GM18873 (cell line): ENCODE data around the gene HACL1.
"Not testable (repeated sequence)": the region's sequence is repeated elsewhere in the genome, so short reads cannot be mapped to it uniquely, and the experiment has no call there.

Experiments
- ATAC-seq: cut with Tn5 transposase; IDR thresholded peaks from one replicate; pipeline ENCODE4 v1.9.1; 2021; ENCODE audit warnings: mild to moderate bottlenecking, moderate library complexity, moderate number of reproducible peaks; ENCODE audit not compliant: unreplicated experiment, low FRiP score

HACL1 gene

DNA sequence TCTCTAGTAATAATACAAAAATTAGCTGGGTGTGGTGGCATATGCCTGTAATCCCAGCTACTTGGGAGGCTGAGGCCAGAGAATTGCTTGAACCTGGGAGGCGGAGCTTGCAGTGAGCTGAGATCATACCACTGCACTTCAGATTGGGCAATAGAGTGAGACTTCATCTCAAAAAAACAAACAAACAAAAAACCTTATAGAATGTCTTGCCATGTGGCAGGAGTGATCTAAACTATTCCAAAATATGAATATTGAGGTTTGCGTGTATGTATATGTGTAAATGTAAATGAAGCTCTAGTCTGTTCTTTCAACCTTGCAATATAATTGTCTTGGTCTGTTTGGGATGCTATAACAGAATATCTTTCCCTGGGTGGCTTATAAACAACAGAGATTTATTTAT lies 68.8 kb downstream of the HACL1 start:
- not testable (repeated sequence) for ATAC-seq

DNA sequence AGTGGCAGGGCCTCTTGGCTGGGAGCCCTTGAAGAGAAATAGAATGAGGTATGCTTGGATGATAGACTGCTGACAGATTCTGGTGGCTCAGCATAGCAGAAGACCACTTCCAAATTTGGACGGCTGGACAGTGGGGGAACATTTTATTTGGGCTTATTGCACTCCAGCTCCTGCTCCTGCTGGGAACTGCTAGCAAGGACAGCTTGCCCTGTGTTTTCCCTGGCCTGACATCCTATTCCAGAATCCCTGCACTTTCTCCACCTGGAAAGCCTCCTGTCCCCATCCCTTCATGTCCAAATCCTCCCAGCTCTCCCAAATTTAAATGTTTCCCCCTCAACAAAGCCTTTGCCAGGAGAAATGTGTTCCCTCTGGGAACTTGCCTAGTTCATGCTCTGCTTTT lies 70.0 kb downstream of the HACL1 start:
- ATAC-seq = no peak

DNA sequence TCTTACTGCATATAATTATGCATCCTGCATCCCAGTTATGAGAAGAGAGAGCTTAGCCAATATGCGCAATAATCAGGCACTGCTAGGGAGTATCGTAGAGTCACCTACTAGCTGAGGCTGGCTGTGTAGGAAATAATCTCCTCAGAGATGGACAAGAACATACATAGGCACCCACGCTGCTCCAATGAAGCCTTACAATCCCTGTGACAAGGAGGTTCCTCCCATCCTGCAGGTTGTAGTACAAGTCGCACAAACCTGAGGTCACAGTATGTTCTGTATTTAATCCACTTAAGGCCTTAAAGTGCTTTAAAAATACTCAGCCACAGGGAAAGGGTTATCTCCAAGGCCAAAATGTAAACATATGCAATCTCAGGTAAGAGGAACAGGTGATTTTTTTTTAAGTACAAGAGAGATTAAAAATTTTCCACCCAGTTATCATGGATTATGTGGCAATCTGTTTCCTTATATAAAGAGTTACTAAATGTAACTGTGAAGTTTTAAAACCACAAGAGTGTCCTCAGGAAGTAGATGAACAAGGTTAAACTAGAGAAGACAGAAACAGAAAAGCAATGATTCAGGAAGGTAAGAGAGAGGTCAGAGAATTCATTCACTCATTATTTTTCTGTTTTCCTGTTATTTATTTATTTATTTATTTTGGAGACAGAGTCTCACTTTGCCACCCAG lies 72.4 kb downstream of the HACL1 start:
- ATAC-seq = no peak

DNA sequence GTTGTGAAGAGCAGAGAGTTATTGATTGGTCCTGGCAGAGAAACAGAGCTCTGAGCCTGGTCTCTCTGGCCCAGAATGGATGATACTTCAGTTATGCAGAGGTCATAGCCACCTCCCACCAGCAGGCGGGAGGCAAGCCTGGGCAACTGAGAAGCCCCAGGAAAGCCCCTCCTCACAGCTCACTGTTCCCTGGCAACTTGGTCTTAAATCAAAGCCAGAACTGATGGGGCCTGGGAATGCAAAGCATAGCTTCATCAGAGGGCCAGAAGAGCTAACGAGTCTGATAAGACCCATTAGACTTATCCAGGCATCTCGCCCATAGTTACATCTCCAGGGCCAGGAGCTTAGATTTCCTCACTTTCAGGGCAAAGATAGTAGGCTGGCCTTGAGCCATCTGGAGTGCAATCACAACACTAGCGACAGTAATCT lies 74.3 kb downstream of the HACL1 start:
- ATAC-seq = no peak

DNA sequence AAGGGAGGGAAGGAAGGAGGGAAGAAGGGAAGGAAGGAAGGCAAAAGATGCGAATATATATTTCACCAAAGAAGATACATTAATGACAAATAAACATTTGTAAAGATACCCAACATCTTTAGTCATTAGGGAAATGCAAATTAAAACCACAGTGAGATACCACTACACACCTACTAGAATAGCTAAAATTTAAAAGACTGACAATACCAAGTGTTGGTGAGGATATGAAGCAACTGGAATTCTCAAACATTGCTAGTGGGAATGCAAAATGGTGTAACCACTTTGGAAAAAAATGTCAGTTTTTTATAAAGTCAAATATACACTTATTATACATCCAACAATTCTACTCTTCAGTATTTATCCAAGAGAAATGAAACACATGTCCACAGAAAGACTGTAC lies 75.6 kb downstream of the HACL1 start:
- ATAC-seq = no peak

DNA sequence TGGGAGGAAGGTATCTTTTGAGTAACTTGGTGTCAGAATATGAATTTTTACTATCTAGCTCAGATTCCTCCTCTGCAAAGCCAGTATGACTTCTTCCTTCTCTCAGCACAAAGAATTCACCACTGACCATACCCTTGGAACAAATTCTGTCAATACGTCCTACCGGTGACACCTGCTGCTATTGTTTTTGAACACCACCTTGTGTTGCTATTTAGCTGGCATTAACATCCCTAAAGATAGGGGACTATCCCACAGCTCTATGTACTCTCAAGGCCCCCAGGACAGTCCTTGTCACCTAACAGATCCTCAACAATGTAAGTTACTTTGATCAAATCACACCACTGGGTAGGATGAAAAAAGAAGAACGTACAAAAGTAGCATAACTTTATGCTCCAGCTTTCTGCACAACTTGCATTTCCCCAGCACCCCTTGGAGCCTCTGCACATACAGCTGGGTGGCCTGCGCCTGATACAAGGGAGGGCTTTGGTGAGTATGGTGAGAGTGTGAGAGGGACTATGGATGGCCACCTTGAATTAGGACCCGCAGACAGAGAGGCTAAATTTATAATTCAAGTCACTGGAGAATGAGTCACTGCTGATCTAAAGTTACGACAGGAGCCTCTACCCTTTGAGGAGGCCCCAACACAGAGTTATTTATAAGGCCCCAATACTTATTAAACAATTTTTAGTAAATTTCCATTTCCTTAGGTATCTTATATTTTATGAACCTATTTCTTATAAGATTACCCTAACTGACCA lies 77.5 kb downstream of the HACL1 start:
- ATAC-seq = no peak

DNA sequence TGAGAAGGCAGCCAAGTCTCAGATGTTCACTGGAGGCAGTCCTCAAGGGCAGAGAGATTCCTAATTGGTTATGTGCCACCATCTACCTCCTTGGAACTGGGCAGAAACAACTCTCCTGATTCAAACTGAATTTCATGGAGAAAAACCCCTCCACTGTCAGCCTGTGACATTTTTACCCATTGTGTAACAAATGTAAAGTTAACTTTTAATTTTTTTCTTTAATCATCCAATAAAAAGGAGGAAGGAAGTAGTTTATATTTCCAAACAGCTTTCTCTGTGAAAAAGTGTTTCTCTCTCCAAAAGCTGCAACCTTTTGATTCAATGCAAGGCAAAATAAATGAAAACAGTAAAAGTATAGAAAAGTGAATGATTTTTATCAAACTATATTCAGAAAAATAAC lies 79.4 kb downstream of the HACL1 start:
- no peak for ATAC-seq

DNA sequence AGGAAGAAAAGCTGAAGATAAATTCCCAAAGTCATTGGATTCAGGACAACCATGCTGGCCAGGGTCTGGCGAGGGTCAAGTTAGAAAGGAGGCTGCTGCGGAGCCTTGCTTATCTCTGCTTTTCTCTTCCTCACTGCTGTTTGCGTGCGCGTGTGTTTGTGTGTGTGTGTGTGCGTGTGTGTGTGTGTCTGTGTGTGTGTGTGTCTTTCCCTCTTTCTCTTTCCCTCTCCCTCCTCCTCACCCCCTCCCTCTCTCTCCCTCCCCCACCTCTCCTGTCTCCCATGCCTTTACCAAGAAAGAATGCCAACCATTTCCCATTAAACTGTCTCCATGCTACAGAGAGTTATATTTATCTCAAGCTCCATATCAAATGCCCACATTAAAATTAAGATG lies 79.8 kb downstream of the HACL1 start, which contains the start of gene COLQ:
Gene COLQ, minus strand, starts transcription at position 134 of the 393 bp plus-strand sequence. Its CDS starts 81 bp downstream, at position 53.
- no peak for ATAC-seq

DNA sequence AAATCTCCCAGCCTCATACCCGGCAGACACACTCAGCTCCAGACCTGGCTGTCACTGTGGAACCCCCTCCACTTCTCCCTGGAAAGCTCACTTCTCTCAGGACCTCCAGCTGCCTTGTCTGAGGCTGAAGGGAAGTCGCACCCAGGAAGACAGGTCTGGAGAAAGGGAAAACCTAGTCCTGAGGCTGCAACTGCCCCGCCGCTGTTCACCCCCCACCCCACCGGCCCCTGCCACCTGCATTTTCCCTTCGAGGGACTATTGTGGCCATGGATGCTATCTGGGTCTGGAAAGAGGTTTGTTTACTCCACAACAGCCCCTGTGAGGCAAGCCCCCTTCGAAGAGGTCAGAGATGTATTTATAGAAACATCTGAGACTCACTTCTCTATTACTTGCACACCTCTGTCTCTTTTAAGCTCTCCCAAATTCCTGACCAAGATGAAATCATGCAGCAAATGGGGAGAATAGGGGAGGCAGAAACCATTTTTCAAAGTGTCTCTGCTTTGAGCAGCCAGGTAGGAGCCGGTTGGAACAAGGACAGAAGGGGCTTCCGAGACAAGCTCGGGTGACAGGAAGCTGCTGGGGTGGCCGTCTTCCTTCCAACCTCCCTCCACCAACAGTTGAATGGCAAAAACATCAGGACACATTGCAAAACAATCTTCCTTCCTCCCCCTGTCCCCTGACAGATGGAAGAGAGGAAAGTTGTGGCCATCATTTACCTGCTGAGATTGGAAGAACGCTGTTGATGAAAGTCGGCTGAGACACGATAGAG lies 80.4 kb downstream of the HACL1 start:
- ATAC-seq = no peak

DNA sequence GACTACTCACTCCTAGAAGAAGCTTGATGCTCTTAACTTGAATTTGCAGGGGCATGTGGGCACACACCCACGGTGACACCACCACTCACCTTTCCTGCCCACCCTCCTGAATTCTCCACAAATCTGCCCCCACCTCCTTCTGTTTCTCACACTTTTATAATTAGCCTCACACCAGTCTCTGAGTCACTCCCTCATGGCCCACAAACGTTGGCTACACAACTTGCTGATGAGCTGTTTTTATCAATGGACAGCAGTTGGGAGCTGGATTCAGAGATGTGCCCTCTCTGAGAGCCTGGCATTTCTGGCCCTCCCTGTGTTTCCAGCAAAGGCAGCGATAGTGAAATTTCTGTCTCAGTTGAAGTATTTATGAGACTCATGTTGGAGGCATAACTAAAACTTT lies 81.2 kb downstream of the HACL1 start:
- no peak for ATAC-seq

DNA sequence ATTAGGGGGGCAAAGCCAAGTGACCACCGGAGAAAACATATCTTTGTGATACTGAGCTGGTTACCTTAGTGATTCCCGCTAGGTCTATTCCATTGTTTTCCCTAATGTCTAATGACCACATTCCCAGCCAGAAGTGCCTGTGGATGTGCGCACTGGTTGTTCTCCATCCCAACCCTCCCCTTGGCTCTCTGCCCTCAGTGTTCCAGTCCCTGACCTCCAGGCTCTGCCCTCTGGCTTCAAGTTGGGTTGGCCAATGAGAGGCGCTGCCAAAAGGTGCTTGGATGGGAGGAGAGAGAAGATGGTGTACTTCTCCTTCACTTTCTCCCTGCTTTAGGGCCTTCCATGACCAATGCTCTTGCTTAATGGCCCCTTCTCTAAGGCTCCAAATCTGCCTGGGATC lies 82.3 kb downstream of the HACL1 start:
- no peak for ATAC-seq

DNA sequence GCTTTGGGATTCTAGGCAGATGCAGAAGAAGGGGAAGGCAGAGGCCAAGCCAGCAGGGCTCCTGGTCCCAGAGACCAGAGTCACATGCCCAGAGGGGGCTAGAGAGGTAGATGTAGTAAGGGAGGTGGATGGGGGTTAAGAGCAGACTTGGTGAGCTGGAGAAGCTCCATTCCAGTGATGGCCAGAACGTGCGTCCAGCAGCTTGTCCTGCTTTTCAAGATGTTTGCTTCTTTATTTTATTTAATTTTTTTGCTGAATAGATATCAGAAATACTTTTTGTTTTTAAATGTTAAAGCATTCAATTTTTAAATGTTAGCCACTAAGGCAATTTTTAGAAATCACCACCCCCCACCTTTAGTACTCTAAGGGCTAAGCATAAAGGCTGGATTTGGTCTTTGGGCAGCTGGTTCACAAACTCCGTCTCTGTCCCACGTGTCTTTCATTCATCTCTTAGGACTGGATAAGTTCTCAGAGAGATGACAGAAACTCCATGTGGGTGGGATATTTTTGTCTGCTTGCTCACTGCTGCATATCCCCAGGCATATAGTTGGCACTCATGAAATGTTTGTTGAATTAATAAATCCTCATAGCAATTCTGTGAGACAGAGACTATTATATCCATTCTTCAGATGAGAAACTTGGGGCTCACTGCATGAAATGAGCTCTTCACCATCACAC lies 86.6 kb downstream of the HACL1 start:
- ATAC-seq = no peak

DNA sequence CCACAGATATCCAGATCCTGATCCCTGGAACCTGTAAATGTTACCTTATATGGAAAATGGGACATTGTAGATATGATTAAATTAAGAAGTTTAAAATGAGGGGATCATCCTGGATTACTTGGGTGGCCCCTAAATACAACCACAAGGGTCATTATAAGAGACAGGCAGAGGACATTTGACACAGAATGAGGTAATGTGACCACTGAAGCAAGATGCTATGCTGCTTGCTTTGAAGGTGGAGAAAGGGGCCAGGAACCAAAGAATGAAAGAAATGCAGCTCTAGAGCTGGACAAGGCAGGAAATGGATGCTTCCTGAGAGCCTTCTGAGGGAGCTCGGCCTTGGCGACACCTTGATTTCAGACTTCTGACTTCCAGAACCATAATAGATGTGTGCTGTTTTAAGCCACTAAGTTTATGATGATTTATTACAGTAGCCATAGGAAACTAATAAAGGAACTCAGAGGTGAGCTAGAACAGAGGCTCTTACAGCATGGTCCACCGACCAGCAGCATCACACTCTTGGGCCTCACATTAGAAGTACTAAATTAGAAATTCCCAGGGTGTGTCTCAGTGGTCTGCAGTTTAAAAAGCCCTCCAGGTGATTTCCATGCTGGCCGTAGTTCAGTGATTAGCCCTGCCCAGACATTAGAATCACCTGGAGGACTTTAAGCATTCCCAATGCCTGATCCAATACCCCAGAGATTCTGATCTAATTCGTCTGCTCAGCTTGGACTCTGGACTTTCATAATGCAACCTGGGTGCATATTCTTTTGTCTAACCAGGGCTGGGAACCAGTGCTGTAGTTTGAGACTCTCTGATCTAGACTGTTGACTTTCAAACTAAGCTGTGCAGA lies 87.3 kb downstream of the HACL1 start:
- no peak for ATAC-seq

DNA sequence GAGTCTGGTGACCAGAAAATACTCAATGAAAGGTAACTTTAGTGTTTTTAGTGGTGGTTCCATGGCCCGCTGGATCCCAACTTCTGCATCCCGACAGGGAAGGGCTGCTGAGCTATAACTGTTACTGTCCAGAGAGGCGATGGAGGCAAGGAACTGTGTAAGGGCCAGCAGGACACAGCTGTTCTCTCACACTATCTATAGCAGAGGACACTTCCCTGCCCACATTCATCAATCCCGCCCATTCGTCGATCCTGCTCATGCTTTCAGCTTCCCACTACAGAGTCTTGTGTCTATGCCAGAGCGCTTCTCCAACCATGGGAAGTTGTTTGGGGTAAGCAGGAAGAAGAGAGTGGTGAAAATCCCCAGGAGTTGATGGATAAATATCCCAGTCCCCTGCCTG lies 88.3 kb downstream of the HACL1 start:
- ATAC-seq = no peak

DNA sequence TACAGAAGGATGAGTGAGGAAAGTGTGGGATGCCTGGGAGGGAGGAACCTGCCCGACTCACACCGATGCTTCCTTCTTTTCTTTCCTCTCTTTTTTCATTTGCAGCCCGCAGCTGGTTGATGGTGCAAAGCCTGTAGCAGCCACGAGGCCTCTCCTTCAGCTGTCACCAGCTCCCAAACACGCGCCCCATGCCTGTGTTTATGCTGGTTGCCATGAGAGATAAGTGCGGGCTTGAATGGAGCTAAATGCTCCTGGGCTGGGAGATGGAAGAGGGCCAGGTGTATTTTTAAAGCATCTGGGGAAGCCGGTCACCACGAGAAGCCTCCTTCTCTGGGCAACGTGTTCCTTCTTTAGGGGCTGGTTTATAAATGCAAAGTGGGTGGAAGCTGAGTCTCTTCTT lies 89.2 kb downstream of the HACL1 start:
- no peak for ATAC-seq

DNA sequence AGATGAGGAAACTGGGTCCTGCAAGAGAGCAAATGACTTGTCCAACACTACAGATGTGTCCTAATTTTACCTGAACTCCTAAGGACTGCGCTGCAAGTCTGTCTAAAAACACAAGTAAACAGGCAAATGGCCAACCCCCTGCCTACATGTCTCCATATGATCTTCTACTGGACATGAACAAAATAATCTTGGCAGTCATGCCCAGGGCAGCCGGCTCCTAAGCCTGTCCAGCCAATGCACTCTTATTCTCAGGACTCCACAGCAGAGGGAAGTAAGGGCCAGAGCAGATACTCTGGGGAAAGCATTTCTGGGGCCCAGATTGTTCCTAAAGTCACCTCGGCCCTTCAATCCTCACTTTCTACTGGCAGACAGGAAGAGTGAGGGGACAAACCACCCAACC lies 90.2 kb downstream of the HACL1 start:
- ATAC-seq = no peak
